Measurements from ENCODE around the gene RXRA.

RXRA gene

GRCh38 chr9:134399435-134400056 is 73.3 kb downstream of the RXRA start:
- no peak overlapping the region for H3K4me3 ChIP-seq (ENCODE audit: low read depth, low read length, poor library complexity, severe bottlenecking)
- peaks cover 4% of the 10 kb centered on the region; the same call in 1 of the 2 replicates for H3K27me3 ChIP-seq (ENCODE audit: insufficient read depth, low read length)
- no peak for TF ChIP-seq EZH2 (IDR thresholded peaks at IDR 0.05; ENCODE audit: borderline replicate concordance, low read length)
- TF ChIP-seq CTCF (IDR thresholded peaks at IDR 0.05; ENCODE audit: low read length) = peak; percentile 66
- no peak overlapping the region for H3K9ac ChIP-seq (ENCODE audit: low read length)
- no peaks in the 10 kb centered on the region for H3K36me3 ChIP-seq (ENCODE audit: insufficient read depth, low read length)
- no peak overlapping the region for H2AFZ ChIP-seq (ENCODE audit: low read length)
- no peaks in the 10 kb centered on the region for H3K9me2 ChIP-seq (ENCODE audit: low read depth, low read length)
- no peaks in the 10 kb centered on the region for H3F3A ChIP-seq (ENCODE audit: insufficient read depth, low read length)
- H3K79me2 ChIP-seq (ENCODE audit: insufficient read depth, low read length) = no peaks in the 10 kb centered on the region
- no peaks in the 10 kb centered on the region for H3K4me1 ChIP-seq (ENCODE audit: insufficient read depth, low read length, severe bottlenecking)
- no peaks in the 10 kb centered on the region for H4K20me1 ChIP-seq (ENCODE audit: insufficient read depth, low read length)
- H3K27ac ChIP-seq (ENCODE audit: low read depth, low read length, poor library complexity, severe bottlenecking) = no peak overlapping the region
- H3K9me3 ChIP-seq (ENCODE audit: low read length) = peaks cover 8% of the 10 kb centered on the region
- H3K4me2 ChIP-seq (ENCODE audit: low read length) = no peak overlapping the region

- no peak overlapping the region for H2AFZ ChIP-seq (ENCODE audit: low read length)
- no peaks in the 10 kb centered on the region for H3K9me2 ChIP-seq (ENCODE audit: low read depth, low read length)
- H4K20me1 ChIP-seq (ENCODE audit: insufficient read depth, low read length) = no peaks in the 10 kb centered on the region
- no peaks in the 10 kb centered on the region for H3K36me3 ChIP-seq (ENCODE audit: insufficient read depth, low read length)
- no peaks in the 10 kb centered on the region for H3F3A ChIP-seq (ENCODE audit: insufficient read depth, low read length)
- TF ChIP-seq EZH2 (IDR thresholded peaks at IDR 0.05; ENCODE audit: borderline replicate concordance, low read length) = no peak
- TF ChIP-seq CTCF (IDR thresholded peaks at IDR 0.05; ENCODE audit: low read length) = no peak
- no peak overlapping the region for H3K4me2 ChIP-seq (ENCODE audit: low read length)
- no peaks in the 10 kb centered on the region for H3K79me2 ChIP-seq (ENCODE audit: insufficient read depth, low read length)
- H3K4me3 ChIP-seq (ENCODE audit: low read depth, low read length, poor library complexity, severe bottlenecking) = no peak overlapping the region
- no peak overlapping the region for H3K27ac ChIP-seq (ENCODE audit: low read depth, low read length, poor library complexity, severe bottlenecking)
- H3K9ac ChIP-seq (ENCODE audit: low read length) = no peak overlapping the region
- peaks cover 8% of the 10 kb centered on the region for H3K9me3 ChIP-seq (ENCODE audit: low read length)
- no peaks in the 10 kb centered on the region for H3K4me1 ChIP-seq (ENCODE audit: insufficient read depth, low read length, severe bottlenecking)
- peaks cover 1% of the 10 kb centered on the region; the same call in 1 of the 2 replicates for H3K27me3 ChIP-seq (ENCODE audit: insufficient read depth, low read length)
Measured at GRCh38 chr9:134400283-134400682, 74.0 kb downstream of the RXRA start.

GRCh38 chr9:134401391-134401790 is 75.1 kb downstream of the RXRA start:
- no peak overlapping the region for H3K4me2 ChIP-seq (ENCODE audit: low read length)
- no peaks in the 10 kb centered on the region for H3K36me3 ChIP-seq (ENCODE audit: insufficient read depth, low read length)
- no peaks in the 10 kb centered on the region; the same call in 1 of the 2 replicates for H3K27me3 ChIP-seq (ENCODE audit: insufficient read depth, low read length)
- no peaks in the 10 kb centered on the region for H3F3A ChIP-seq (ENCODE audit: insufficient read depth, low read length)
- no peaks in the 10 kb centered on the region for H3K79me2 ChIP-seq (ENCODE audit: insufficient read depth, low read length)
- TF ChIP-seq CTCF (IDR thresholded peaks at IDR 0.05; ENCODE audit: low read length) (no peak), EZH2 (IDR thresholded peaks at IDR 0.05; ENCODE audit: borderline replicate concordance, low read length) (no peak)
- H3K9me3 ChIP-seq (ENCODE audit: low read length) = peaks cover 8% of the 10 kb centered on the region
- no peak overlapping the region for H2AFZ ChIP-seq (ENCODE audit: low read length)
- no peak overlapping the region for H3K27ac ChIP-seq (ENCODE audit: low read depth, low read length, poor library complexity, severe bottlenecking)
- H3K4me3 ChIP-seq (ENCODE audit: low read depth, low read length, poor library complexity, severe bottlenecking) = no peak overlapping the region
- H4K20me1 ChIP-seq (ENCODE audit: insufficient read depth, low read length) = no peaks in the 10 kb centered on the region
- no peaks in the 10 kb centered on the region for H3K9me2 ChIP-seq (ENCODE audit: low read depth, low read length)
- H3K4me1 ChIP-seq (ENCODE audit: insufficient read depth, low read length, severe bottlenecking) = peaks cover 5% of the 10 kb centered on the region
- H3K9ac ChIP-seq (ENCODE audit: low read length) = no peak overlapping the region
